NCI-H1694 (cell line): ENCODE results near the gene ENTPD2.
"Not testable (repeated sequence)": the region's sequence is repeated elsewhere in the genome, so short reads cannot be mapped to it uniquely, and the experiment has no call there.

Experiments
- DNase-seq: peaks from one replicate; lab custom pipeline; 2025; lab: John Stamatoyannopoulos, UW

Gene ENTPD2

DNA sequence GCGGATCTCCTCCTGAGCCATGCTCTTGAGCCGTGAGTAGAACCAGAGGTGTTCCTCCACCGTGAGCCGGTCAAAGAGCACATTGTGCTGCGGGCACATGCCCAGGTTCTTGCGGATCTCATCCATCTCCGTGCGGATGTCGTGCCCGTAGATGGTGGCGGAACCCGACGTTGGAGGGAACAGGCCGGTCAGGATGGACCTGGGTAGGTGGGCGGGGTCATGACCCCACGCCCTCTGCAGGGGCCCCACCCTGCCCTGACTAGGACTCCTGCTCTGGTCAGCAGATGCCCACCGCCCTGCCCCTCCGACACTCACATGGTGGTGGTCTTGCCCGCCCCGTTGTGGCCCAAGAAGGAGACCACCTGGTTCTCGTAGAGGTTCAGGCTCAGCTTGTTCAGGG lies 37.9 kb downstream of the ENTPD2 start:
- DNase-seq = no peak

GRCh38 chr9:137015540-137015930 lies 38.3 kb downstream of the ENTPD2 start:
- DNase-seq = no peak

GRCh38 chr9:137014776-137015539 lies 38.9 kb downstream of the ENTPD2 start:
- DNase-seq = no peak

DNA sequence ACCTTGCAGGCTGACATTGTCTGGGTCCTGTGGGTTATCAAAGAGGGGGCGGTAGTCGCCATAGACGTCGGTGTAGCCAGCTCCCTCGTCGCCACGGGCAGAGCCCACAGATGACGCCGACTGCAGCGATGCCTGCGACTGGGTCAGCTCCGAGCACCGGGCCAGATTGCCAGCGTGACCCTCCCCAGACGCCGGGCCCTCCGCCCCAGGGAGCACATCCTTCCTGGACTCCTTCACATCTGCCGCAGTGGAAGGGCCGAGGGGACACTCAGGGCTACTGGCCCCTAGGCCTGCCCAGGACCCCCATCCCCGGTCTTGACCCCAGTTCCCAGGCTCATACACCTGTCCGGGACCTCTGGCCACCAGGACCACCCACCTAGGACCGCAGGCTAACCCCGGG lies 39.7 kb downstream of the ENTPD2 start:
- DNase-seq = no peak

DNA sequence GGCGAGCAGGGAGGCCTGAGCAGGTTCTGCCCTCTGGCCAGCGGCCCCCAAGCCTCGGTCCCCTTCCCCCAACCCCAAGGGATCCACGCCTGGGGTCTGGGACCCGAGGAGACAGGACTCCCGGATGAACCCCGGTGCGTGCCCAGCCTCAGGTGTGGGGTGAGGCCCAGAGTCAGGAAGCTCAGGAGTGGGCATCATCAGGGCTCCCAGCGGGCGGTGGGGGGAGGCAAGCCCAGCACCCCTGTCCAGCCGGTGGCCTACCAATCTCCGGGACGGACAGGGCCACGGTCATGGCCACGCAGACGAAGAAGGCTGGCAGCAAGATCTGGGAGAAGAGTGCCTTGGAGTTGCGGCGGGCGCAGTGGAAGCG lies 40.3 kb downstream of the ENTPD2 start:
- no peak for DNase-seq

GRCh38 chr9:137012694-137013570 lies 40.9 kb downstream of the ENTPD2 start:
- no peak for DNase-seq

DNA sequence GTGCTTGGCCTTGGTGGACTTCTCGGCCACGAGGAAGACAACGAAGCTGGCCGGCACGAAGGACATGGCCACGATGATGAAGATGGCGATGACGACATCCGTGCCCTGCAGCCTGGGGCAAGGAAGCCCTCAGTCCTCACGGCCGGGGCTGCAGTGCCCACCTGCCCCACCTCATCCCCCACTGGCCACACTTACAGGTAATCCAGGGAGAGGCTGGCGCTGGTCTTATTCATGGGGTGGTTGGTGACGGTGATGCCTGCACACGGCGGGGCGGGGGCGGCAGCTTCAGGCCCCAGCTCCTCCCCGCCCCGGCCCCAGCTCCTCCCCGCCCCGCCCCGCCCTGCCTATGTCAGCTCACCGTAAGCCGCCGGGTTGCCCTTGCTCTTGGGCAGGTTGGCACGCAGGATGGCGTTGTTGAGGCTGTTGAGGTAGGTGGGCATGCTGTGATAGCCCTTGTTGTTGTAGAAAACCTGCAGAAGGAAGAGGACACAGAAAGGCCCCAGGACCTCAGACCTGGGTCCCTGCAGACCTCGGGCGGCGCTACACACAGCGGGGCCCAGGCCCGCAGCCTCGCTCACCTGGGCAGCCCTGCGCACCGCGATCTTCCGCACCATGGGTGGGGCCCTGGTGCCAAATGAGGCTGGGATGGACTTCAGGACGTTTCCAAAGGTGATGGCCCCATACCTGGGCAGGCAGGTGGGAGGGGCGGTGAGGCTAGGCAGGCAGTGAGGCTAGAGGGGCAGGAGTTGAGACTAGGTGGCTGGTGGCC lies 41.8 kb downstream of the ENTPD2 start:
- DNase-seq = no peak

GRCh38 chr9:137011156-137011555 lies 42.7 kb downstream of the ENTPD2 start:
- no peak for DNase-seq

- no peak for DNase-seq
Observed at GRCh38 chr9:137009938-137010732, 43.7 kb downstream of the ENTPD2 start.

DNA sequence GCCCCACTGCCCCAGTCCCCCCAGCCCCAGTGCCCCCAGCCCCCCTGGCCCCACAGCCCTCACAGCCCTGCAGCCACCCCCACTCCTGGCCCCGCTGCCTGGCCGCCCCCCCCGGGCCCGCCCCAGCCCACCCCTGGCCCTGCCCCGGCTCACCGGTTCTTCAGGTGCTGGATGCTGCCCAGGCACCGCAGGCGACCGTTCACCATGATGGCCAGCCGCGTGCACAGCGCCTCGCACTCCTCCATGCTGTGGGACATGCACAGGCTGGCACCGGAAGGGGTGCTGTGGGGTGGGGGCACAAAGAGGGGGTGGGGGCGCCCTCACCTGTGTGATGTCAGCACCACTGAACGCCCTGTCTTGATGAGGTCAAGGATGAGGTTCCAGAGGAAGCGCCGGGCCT lies 44.6 kb downstream of the ENTPD2 start:
- DNase-seq = no peak

- DNase-seq = no peak
Observed at GRCh38 chr9:137008312-137008711, 45.5 kb downstream of the ENTPD2 start.

GRCh38 chr9:137007816-137008270 lies 46.0 kb downstream of the ENTPD2 start:
- DNase-seq = no peak

DNA sequence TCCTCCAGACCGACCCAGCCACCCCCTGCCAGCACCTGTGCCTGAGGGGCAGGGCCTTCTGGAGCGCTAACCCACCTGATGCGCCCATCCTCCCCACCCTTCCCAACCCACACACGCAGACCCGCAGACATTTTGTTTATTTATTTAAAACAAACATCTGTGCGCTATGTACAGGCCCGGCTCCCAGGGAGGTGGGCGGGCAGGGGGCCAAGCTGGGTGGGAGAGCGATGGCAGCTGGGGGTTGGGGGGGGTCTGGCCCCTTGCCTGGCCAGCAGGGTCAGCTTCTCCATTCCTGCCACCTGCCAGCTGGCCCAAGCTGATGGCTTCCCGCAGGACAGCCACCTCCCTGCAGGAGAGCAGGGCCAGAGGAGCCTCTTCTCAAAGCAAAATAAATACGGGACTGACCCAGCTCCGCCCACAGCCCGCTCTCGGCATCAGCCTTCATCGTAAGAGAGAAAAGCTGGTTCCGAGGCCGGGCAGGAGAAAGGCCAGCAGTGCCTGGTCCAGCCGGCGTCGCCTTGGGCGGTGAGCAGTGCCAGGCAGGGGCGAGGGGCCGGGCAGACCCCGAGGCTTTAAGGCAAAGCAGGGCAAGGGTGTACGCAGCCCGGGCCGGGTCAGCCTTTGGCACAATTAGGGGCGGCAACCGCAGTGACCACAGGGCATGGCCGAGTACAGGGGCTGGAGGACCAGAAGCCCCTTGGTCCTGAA lies 46.6 kb downstream of the ENTPD2 start:
- DNase-seq = no peak

DNA sequence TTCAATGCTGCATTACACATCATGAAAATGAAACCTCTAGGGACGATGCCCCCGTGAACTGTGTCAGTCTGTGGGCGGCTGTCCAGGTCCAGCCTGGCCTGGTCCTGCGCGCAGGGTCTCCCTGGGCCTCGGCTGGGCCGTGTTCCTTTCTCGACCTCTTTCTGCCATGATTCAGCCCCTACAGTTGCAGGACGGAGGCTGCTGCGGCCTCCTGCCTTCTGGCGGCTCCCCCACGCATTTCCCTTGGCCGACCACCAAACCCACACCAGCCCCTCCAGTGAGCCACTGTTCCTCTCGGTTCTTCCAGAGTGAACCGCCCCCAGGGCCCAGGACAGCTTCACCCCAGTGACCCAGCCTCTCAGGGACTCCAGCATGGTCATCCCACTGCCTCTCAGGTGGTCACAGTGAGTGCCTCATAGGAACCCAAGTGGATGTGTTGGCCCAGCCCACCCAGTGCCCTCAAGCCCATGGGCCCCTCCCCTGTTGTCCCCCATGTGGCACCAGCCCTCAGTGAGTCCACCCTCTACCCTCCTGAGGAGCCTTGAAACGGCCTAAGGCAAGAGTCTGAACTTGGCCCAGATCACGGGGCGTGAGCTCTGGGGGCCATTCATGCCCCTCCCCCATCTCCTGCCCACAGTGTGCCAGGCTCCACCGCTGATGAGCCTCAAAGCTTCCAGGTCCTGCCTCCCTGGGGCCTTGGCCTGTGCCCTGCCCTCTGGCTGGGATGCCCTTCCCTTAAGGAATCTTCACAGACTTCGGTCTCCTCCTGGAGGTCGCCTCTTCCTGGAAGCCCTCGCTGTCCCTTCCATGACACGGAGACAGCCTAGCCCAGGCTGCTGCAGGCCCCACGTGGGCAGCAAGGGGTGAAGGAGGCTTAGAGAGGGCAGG lies 47.5 kb downstream of the ENTPD2 start:
- no peak for DNase-seq

DNA sequence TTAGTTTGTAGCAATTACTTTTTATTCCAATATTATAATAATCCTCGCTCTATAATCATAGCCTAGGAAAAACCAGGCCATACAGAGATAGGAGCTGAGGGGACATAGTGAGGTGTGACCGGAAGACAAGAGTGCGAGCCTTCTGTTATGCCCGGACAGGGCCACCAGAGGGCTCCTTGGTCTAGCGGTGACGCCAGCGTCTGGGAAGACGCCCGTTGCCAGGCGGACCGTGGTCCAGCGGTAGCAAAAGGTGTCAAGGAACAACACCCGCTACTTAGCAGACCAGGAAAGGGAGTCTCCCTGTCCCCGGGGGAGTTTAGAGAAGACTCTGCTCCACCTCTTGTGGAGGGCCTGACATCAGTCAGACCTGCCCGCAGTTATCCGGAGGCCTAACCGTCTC lies 49.6 kb downstream of the ENTPD2 start:
- DNase-seq = not testable (repeated sequence)

DNA sequence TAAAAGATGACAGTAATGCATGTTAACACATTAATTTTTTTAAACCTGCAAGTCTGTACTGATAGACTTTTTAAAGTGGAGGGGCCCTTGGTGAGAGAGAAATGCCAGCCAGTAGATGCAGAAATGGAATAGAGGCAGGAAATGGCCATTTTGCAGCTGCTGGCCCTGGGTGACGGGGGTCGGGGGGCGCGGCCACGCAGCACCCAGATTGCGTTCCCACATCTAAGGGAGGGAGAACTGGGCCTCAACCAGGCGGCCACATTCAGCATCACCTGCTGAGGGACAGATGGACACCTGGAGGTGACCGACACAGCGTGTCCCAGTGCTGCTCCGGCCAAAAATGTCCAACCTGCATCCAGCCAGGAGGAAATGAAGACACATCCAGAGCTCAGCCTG lies 51.2 kb downstream of the ENTPD2 start:
- no peak for DNase-seq

GRCh38 chr9:137001857-137002645 lies 51.8 kb downstream of the ENTPD2 start:
- DNase-seq = no peak

GRCh38 chr9:137000177-137000930 lies 53.5 kb downstream of the ENTPD2 start:
- no peak for DNase-seq
